Gastroesophageal sphincter (tissue), 4 donors: Measurements from ENCODE around the gene TNFRSF11A. TPM values are rescaled to one million over a fixed set of nuclear protein-coding genes. Genes with fewer than 3 reads are reported as not detected.

Experiments used
- ATAC-seq: fragments of 150-250 bp; one replicate; pipeline ENCODE4 v1.9.1; 2016; ENCODE audit warnings: mild to moderate bottlenecking, moderate library complexity
- H3K27ac ChIP-seq, 4 donors: fragments of 200-600 bp; sonication (generic) in 3 of 4; 1 replicate in 3 of 4; 2 replicates in 1 of 4; pipeline ENCODE4 v1.5.1; 2016 to 2019
- H3K27me3 ChIP-seq: fragments of 200-600 bp; sonication (generic); one replicate; pipeline ENCODE4 v1.5.1; 2019
- H3K36me3 ChIP-seq, 2 donors: fragments of 200-600 bp; sonication (generic); one replicate each; pipeline ENCODE4 v1.5.1; 2019; ENCODE audit warnings: control low read depth in 1 of 2
- H3K4me1 ChIP-seq, 3 donors: fragments of 200-600 bp; sonication (generic); 1 replicate in 2 of 3; 2 replicates in 1 of 3; pipeline ENCODE4 v1.5.1; 2016 to 2019; ENCODE audit warnings: control low read depth in 2 of 3
- H3K4me3 ChIP-seq, 2 donors: fragments of 200-600 bp; sonication (generic); one replicate each; pipeline ENCODE4 v1.5.1; 2019; ENCODE audit warnings: mild to moderate bottlenecking in 1 of 2, moderate library complexity in 1 of 2
- H3K9me3 ChIP-seq, 3 donors: fragments of 200-600 bp; sonication (generic); one replicate each; pipeline ENCODE4 v1.5.1; 2017 to 2019; ENCODE audit warnings: control low read depth in 2 of 3
- CTCF ChIP-seq, 4 experiments: fragments of 200-600 bp in 2 of 4; fragments of 450-650 bp in 2 of 4; sonication (generic) in 1 of 4; IDR thresholded peaks; one replicate each; pipeline ENCODE4 v1.5.1; 2017 to 2019; ENCODE audit warnings: antibody characterized with exemption in 4 of 4, mild to moderate bottlenecking in 2 of 4, moderate library complexity in 2 of 4
- EP300 ChIP-seq: sonication (generic); formaldehyde crosslinking; IDR thresholded peaks from one replicate; pipeline ENCODE4 v1.6.1; 2017; ENCODE audit warnings: antibody characterized with exemption, mild to moderate bottlenecking
- POLR2A ChIP-seq, 2 donors: fragments of 450-650 bp; IDR thresholded peaks; one replicate each; pipeline ENCODE4 v1.6.1; 2017; ENCODE audit warnings: antibody characterized with exemption in 2 of 2, mild to moderate bottlenecking in 2 of 2, moderate library complexity in 1 of 2
- POLR2AphosphoS5 ChIP-seq: sonication (generic); formaldehyde crosslinking; IDR thresholded peaks from one replicate; pipeline ENCODE4 v1.6.1; 2017; ENCODE audit warnings: antibody characterized with exemption
- WGBS, 2 donors: methylation state at CpG; one replicate each; pipeline ENCODE4 v1.1.5; 2018; ENCODE audit warnings: low coverage in 1 of 2; 5-methylcytosine and 5-hydroxymethylcytosine counted together
- total RNA-seq, 4 donors: library from RNA; depleted of rRNA; stranded (reverse); fragments of >200 nt; gene quantifications; one replicate each; pipeline ENCODE4 v1.1.0, GENCODE V29; 2016

TNFRSF11A gene
- total RNA-seq, 4 donors from 2014 or later: 0.31 to 7.5 (median 1.4) TPM

GRCh38 chr18:62325806-62326645 is 916 bp downstream of the TNFRSF11A start:
- TF ChIP-seq CTCF (IDR thresholded peaks at IDR 0.05): no peak
- TF ChIP-seq POLR2AphosphoS5: no peak
- TF ChIP-seq POLR2A (IDR thresholded peaks at IDR 0.05): no peak
- TF ChIP-seq EP300: no peak
- H3K27ac ChIP-seq: no peak overlapping the region
- no peak for ATAC-seq
- 20 to 21% methylated on average over 5 to 11 of the region's 45 CpGs for WGBS, 2 donors
- H3K4me1 ChIP-seq: peaks cover 0 to 30% (median 13%) of the 10 kb centered on the region in 3 donors
- peaks cover 85% of the 10 kb centered on the region for H3K27me3 ChIP-seq
- peak overlapping the region; percentile 0 to 52 for H3K4me3 ChIP-seq
- no peaks in the 10 kb centered on the region for H3K36me3 ChIP-seq
- no peaks in the 10 kb centered on the region for H3K9me3 ChIP-seq

DNA sequence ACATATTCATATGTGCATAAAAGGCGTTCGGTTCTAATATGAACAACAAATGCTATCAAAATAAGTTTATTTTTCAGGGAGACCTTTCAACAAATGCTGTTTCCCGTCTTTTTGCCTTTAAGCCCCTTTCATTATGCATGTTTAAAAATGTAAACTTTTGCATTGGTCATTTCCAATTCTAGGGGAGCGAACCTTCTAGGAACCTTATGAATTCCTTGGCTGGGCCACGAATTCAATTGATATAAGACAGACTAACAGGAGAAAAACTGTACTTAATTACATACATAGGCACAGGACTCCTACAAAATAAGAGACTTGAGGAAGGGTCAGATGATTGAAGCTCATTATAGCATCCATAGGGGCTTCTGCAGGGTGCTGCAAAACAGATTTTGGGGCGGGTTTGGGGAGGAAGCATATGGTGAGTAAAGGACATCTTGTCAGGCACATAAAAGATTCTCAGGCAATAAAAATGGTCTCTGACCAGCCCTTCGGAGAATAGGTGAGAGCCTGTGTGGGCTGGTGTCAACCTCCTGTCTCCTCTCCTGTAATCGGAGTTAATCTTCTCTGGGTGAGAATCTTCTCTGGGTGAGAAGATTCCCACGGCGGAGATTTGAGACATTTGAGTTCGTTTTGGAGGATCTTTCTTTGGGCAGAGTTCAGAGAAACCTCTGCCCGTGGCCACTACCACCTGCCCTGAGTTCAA is 1.7 kb downstream of the TNFRSF11A start:
- no peak for TF ChIP-seq POLR2AphosphoS5
- peaks cover 0 to 35% (median 13%) of the 10 kb centered on the region in 3 donors for H3K4me1 ChIP-seq
- 40 to 44% methylated on average over 3 to 11 of the region's 12 CpGs for WGBS, 2 donors
- ATAC-seq: no peak
- no peaks in the 10 kb centered on the region for H3K9me3 ChIP-seq
- H3K27me3 ChIP-seq: peaks cover 86% of the 10 kb centered on the region
- peak overlapping the region in 1 of 2 donors; percentile 52 for H3K4me3 ChIP-seq
- H3K27ac ChIP-seq: no peak overlapping the region
- H3K36me3 ChIP-seq: no peaks in the 10 kb centered on the region

DNA sequence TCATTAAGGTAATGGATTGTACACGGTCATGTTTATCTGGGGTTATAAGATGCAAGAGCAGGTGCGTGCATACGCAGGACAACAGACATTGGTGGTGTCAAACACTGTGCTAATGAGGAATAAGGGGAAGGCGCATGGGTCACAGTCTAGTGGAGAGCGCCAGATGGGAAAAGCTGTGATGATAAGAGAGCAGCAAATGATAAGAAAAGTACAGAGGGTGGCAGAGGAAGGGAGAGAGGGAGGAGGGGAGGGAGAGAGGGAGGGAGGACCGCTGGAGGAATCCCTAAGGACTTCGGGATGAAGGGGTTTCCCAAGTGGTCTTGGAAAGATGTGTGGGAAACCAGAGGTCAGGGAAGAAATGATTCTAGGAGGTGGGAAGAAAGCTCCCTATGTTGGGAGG is 2.9 kb downstream of the TNFRSF11A start:
- no peak overlapping the region for H3K4me3 ChIP-seq
- WGBS, 2 donors: 67 to 87% methylated on average over 6 to 7 of the region's 7 CpGs
- TF ChIP-seq POLR2A (IDR thresholded peaks at IDR 0.05) (no peak), CTCF (IDR thresholded peaks at IDR 0.05) (no peak), POLR2AphosphoS5 (no peak), EP300 (no peak)

GRCh38 chr18:62328586-62329525 is 3.7 kb downstream of the TNFRSF11A start:
- no peaks in the 10 kb centered on the region for H3K9me3 ChIP-seq
- 70 to 100% methylated on average over 1 to 2 of the region's 6 CpGs for WGBS, 2 donors
- H3K27ac ChIP-seq: no peak overlapping the region
- TF ChIP-seq CTCF (IDR thresholded peaks at IDR 0.05) (no peak), EP300 (no peak), POLR2A (IDR thresholded peaks at IDR 0.05) (no peak), POLR2AphosphoS5 (no peak)
- ATAC-seq: no peak
- no peak overlapping the region for H3K4me3 ChIP-seq
- no peaks in the 10 kb centered on the region for H3K36me3 ChIP-seq
- H3K4me1 ChIP-seq: peaks cover 0 to 35% (median 13%) of the 10 kb centered on the region in 3 donors
- peaks cover 91% of the 10 kb centered on the region for H3K27me3 ChIP-seq

More for the DNA sequence above, 2.9 kb downstream of the TNFRSF11A start:
- Histone ChIP-seq H3K4me1 (peaks cover 0 to 35% (median 13%) of the 10 kb centered on the region in 3 donors), H3K27ac (no peak overlapping the region), H3K27me3 (peaks cover 95% of the 10 kb centered on the region), H3K36me3 (no peaks in the 10 kb centered on the region), H3K9me3 (no peaks in the 10 kb centered on the region)
- no peak for ATAC-seq
